HG03025 (cell line): ENCODE measurements around the gene C22orf42.
"Not testable (repeated sequence)": the region's sequence is repeated elsewhere in the genome, so short reads cannot be mapped to it uniquely, and the experiment has no call there.

Experiments used
- ATAC-seq: cut with Tn5 transposase; IDR thresholded peaks from one replicate; pipeline ENCODE4 v1.9.1; 2021; ENCODE audit warnings: mild to moderate bottlenecking, moderate library complexity; ENCODE audit not compliant: unreplicated experiment, low FRiP score

C22orf42 gene

DNA sequence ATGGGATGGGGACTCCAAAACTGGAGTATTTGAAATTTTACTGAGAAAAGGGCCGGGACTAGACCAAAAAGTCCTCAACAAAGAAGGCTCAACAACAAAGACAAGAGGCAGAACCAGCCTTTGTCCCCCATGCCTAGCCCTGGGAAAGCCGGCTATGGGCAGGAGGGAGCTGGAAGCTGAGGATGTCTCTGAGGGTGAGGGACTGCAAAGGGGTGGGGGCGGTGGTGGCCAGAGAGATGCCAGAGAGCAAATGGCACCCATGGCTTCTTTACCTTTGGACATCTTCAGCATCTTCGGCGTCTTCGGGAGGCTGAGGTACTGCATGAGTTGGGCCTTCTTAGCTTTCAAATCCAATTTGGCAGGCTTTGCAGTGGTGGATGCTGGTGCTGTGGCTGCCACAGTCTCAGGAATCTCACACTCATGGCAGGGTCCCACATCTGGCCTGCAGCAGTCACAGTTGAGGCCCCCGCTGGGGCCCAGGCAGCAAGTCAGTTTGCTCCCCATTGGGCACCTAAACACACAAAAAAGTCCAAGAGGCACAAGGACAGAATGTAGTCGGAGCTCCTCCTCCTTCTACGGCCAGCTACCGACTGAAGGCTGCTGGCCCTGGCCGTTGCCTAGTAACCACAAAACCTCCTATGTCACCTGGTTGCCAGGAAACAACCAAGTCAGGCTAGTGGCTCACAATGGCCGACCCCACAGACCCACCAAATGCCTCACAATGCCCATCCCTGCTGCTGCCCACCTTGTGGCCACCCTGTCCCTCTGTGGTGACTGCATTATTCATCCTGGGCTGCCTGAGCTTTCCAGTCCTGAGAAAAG, at the start of gene C22orf42:
TSS of gene C22orf42 (minus strand) at position 592 of the 822 bp plus-strand sequence. CDS start at position 504, 88 bp downstream.
- ATAC-seq: no peak

DNA sequence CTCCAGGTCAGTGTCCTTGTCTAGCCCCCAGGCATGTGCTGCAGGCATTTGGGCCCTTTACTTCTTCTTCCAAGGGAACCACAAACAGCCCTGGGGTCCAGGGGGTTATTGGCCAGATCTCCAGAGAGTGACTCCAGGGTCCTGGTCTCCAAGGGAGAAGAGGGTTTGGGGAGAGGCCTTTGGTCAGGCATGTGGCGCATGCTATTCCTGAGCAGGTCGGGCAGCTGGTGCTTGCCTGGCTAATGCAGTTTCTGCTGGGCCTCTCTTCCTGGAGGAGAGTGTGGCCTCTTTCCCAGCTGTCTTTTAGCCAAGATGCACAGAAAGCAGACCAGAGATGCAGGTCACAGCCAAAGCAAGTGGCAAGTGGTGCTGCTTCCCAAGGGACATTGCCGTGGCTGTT, 49.6 kb upstream of the C22orf42 start:
- ATAC-seq: no peak

DNA sequence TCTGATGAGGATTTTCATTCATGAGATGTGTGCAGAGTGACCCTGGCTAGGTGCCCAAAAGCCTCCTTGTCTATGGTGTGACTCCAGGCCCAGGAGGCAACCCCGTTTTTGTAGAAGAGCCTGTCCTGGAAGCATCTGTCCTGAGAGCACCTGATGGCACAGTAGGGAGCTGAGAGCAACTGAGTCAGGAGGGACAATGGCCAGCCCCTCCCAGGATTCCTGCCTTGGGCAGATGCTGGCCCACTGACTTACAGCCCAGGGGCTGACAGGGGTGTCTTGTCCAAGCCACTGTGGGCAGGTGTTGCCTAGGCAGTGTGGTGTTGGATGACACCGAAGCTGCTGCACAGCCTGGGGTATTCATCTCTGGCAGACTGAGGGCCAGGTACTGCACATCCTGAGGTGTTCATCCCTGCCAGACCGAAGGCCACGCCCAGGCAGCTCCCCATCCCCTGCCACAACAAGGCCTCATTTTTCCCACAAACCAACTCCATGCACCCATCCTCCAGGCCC, 48.9 kb upstream of the C22orf42 start:
- no peak for ATAC-seq

DNA sequence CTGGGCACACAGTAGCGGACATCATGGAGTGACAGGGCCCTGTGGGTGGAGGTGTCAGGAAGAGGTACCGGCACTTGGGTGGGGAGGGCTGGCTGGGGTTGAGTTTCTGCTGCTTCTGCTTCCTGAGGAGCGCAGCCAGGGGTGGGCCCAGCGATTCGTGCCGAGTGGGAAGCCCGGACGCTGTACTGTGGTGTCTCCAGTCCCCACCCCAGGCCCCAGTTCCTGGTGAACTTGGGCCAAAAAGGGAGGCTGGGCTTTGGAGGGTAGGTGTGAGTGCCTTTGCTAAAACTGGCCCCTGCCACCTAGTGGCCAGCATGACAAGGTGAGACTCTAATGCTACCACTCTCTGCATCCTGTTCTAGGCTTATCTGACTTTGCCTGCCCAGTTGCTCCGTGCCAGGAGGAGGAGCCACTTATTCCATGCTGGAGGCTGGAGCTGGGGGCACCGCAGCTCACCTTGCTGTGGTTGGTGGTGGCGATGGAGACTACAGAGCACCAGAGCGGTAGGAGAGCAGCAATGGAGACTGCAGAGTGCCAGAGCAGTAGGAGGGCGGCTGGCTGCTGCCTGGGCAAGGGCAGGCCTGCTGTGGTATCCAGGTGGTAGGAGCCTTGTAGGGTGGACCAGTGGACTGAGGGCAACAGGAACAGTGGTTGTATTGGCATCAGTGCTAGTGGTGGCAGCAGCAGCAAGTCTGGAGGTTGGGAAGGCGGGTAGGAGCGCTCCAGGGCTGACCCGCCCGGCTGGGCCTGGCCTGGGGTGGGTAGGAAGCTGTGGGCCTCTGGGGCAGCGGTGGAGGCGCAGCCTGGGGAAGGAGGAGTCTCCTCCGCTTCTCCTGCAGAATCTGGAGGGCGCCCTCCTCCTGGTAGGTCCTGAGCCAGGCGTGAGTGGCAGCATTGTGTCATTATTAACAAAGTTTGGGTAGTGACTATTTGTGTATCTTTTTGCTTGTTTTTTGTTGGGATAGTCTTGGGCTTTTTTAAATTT, 48.0 kb upstream of the C22orf42 start:
- ATAC-seq: no peak

DNA sequence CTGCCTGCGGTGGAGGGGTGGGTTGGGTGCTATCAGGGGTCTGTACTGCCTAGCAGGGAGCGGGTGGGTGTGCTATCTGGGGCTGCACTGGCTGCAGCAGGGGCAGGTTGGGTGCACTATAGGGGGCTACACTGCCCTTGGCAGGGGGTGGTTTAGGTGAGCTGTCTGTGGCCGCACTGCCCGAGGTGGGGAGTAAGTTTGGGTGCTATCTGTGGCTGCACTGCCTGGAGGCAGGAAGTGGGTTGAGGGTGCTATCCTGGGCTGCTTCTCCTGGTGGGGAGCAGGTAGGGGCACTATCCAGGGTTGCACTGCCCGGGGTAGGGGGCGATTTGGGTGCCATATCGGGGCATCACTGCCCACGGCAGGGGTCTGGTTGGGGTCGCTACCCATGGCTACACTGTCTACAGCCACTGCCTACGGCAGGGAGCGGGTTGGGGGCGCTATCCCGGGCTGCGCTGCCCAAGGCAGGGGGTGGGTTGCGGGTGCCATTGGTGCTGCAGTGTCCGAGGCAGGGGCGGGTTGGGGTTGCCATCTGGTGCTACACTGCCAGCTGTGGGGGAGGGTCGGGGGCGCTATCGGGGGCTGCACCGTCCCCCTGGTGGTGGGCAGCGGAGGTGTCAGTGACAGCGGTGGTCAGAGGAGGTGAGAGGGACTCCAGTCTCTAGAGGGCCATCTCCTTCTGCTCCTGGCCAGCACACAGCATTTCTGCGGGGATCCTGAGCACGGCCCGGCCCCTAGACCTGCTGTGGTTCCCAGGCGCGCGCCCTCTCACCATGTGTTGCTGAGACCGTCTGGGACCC, 47.1 kb upstream of the C22orf42 start:
- no peak for ATAC-seq

DNA sequence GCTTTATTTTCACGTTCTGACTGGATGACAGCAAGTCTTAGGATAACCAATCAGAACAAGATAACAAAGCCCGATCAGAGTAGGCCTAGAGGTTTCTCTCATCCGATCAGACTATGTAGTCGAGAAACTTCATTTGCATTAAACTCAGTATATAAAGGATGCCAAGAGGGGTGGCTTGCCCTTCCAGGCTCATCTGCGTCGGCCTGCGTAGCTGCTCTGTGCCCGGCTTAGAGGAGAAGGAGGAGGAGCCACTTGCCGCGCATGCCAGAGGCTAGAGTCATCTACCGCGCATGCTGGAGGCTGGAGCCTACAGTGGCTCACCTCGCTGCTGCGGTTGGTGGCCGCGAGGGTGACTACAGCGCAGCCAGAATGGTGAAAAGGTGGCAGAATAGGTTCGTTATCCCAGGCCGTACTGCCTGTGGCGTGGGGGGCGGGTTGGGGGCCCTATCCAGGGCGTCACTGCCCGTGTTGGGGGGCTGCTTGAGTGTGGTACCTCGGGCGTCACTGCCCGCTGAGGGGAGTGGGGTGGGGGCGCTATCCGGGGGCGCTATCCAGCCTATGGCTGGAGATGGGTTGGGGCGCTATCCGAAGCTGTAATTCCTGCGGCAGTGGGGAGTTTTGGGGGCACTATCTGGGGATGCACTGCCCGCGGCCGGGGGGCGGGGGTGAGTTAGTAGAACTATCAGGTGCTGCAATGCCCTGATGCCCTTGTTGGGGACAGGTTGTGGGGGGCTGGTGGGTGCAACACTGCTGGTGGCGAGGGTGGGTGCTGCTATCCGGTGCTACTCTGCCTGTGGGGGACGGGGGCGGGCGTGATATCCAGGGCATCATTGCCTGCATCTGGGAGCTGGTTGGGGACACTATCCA, 46.0 kb upstream of the C22orf42 start, which contains the start of gene RFPL2:
TSS of gene RFPL2 (minus strand) at position 218 of the 867 bp plus-strand sequence. CDS start 2,622 bp downstream, outside the sequence.
- ATAC-seq: no peak

DNA sequence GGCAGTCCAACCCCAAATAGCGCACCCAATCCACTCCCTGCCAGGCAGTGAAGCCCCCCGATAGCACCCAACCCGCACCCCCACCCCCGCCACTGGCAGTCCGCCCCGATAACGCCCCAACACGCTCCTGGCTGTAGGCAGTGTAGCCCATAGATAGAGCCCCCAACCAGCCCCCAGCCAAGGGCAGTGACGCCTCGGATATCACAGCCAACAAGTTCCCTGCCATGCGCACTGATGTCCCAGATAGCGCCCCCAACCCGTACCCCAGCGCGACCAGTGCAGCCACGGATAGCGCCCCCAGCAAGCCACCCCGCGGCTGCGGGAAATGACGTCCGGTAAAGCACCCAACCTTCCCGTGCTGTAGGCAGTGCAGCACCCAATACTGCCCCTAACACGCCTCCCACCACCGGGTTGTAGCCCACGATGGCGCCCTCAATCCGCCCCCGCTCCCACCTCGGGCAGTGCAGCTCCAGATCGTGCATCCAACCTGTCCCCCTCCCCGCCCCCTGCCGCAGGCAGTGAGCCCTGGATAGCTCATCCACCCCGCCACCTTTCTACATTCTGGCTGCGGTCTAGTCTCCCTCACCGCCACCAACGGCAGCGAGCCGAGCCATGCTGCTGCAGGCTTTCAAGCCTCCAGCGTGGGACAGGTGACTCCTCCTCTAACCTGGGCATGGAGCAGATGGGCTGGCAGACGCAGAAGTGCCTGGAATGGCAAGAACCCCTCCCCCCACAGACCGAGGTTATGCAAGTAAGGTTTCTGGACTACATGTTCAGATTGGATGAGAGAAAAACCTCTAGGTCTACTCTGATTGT, 45.1 kb upstream of the C22orf42 start:
- ATAC-seq: no peak

GRCh38 chr22:32203181-32204039, 44.3 kb upstream of the C22orf42 start:
- no peak for ATAC-seq

DNA sequence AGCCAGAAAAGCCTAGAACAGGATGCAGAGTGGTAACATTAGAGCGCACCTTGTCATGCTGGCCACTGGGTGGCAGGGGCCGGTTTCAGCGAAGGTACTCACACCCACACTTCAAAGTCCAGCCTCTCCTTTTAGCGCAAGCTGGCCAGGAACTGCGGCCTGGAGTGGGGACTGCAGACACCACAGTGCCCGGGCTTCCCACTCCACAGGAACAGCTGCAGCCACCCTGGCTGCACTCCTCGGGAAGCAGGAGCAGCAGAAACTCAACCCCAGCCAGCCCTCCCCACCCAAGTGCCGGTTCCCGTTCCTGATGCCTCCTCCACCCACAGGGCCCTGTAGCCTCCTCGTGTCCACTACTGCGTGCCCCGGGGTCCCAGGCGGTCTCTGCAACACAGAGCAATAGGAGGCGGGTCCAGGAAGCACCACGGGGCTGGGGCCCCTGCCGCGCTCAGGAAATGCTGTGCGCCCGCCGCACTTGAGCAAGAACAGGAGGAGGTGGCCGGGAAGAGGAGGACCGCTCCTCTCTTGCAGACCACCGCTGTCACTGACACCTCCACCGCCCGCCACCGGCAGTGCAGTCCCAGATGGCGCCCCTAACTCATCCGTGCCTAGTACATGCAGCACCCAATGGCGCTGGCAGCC, 43.6 kb upstream of the C22orf42 start:
- ATAC-seq: no peak

- ATAC-seq: no peak
Measured at GRCh38 chr22:32202161-32202538, 43.0 kb upstream of the C22orf42 start.

DNA sequence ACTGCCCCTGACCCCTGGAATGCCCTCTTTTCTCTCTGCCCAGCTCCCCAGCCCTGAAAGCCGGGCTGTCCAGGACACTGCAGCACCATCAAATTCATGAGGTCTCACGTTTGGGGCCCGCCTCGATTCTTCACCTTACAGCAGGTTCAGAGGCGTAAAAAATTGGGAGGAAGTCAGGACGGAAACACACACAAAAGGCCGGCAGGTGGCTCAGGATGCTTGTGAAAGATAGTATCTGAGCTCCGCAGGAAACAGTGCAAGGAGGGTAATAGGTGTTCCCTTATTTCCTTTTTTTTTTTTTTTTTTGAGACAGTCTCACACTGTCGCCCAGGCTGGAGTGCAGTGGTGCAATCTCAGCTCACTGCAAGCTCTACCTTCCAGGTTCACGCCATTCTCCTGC, 41.6 kb upstream of the C22orf42 start:
- no peak for ATAC-seq

- ATAC-seq: no peak
Measured at GRCh38 chr22:32199961-32200360, 40.9 kb upstream of the C22orf42 start.

DNA sequence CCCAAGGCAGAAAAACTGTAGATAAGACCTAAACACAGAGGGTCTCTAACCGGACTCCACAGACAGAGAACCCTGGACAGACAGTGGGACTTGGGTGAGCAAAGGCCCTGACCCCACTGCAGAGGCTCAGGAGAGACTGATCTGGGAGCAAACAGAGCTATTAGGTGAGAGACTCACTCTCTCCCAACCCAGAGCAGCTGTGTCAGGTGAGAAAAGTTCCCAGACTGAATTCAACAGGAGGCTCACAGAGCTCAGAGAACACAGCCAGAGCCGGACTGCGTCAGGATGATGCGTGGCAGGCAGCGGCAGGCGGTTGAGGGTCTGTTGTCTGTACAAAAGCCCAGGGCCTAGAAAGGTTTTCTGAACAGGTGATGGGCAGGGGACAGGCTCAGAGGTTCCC, 40.2 kb upstream of the C22orf42 start:
- ATAC-seq: no peak

DNA sequence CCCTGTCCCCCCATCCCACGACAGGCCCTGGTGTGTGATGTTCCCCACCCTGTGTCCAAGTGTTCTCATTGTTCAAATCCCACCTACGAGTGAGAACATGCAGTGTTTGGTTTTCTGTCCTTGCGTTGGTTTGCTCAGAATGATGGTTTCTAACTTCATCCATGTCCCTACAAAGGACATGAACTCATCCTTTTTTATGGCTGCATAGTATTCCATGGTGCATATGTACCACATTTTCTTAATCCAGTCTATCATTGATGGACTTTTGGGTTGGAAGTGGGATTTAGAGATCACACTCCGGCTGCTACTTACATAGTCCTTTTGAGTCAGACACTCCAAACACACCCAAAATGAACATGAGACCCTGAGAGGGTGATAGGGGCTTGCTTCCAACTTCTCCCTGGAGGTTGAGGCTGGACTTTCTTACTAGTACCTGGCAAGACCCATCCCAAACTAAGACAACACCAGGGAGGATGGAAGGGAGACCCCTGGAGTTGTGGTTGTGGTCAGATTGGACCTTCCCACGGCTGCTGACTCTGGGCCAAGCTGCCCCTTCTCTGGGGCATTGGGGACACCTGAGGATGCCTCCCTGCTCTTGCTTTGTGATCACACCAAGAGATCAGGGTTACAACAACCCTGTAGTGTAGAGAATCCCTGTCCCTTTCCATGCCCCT, 38.6 kb upstream of the C22orf42 start:
- ATAC-seq: not testable (repeated sequence)

GRCh38 chr22:32195900-32196299, 36.8 kb upstream of the C22orf42 start:
- ATAC-seq: not testable (repeated sequence)

- not testable (repeated sequence) for ATAC-seq
Measured at GRCh38 chr22:32193346-32193745, 34.2 kb upstream of the C22orf42 start.
